ENCODE measurements around the gene CAMTA1. TPM values are rescaled to one million over a fixed set of nuclear protein-coding genes. Genes with fewer than 3 reads are reported as not detected.

CAMTA1 gene
- total and polyA plus RNA-seq, 12 donors = 123 to 265 (median 142) TPM

GRCh38 chr1:6874298-6874697, 89.0 kb downstream of the CAMTA1 start:
- peaks cover 0 to 20% (median 8%) of the 10 kb centered on the region in 9 donors for H3K4me1 ChIP-seq
- no peaks in the 10 kb centered on the region for H3K27me3 ChIP-seq
- DNase-seq = no peak
- H3K4me3 ChIP-seq = no peak overlapping the region
- no peak for TF ChIP-seq CTCF (IDR thresholded peaks at IDR 0.05)
- H3K9me3 ChIP-seq = no peaks in the 10 kb centered on the region
- H3K27ac ChIP-seq = no peak overlapping the region
- H3K36me3 ChIP-seq = peaks cover 0 to 36% (median 0%) of the 10 kb centered on the region in 9 donors
- intact Hi-C loops (cut with DNase I) = no loop called here
- 96 to 98% methylated on average over 4 of the region's 4 CpGs for WGBS, 2 donors
- ATAC-seq = no peak

- no peaks in the 10 kb centered on the region for H3K4me1 ChIP-seq
- intact Hi-C loops (cut with DNase I) = loop anchor here in 1 of 10 donors (10.0 kb wide), 1 partner anchor 156 kb away; no protein-coding TSS in a partner anchor
- ATAC-seq = no peak
Measured at GRCh38 chr1:6880951-6881690, 95.9 kb downstream of the CAMTA1 start.

GRCh38 chr1:6882414-6882813, 97.2 kb downstream of the CAMTA1 start:
- Histone ChIP-seq H3K36me3 (peaks cover 0 to 13% (median 0%) of the 10 kb centered on the region in 9 donors), H3K27me3 (no peaks in the 10 kb centered on the region), H3K4me1 (no peaks in the 10 kb centered on the region), H3K9me3 (no peaks in the 10 kb centered on the region), H3K4me3 (no peak overlapping the region), H3K27ac (no peak overlapping the region)
- WGBS, 2 donors = 96 to 98% methylated on average over 2 of the region's 2 CpGs
- ATAC-seq (no peak), DNase-seq (no peak)
- intact Hi-C loops (cut with DNase I) = loop anchor here in 1 of 10 donors (10.0 kb wide), 1 partner anchor 158 kb away; no protein-coding TSS in a partner anchor
- no peak for TF ChIP-seq CTCF (IDR thresholded peaks at IDR 0.05)

More at GRCh38 chr1:6880951-6881690, 95.9 kb downstream of the CAMTA1 start:
- Histone ChIP-seq H3K27me3 (no peaks in the 10 kb centered on the region), H3K4me3 (no peak overlapping the region), H3K27ac (no peak overlapping the region), H3K36me3 (peaks cover 0 to 13% (median 0%) of the 10 kb centered on the region in 9 donors), H3K9me3 (no peaks in the 10 kb centered on the region)
- 81 to 83% methylated on average over 12 of the region's 12 CpGs for WGBS, 2 donors
- no peak for DNase-seq
- no peak for TF ChIP-seq CTCF (IDR thresholded peaks at IDR 0.05)

- intact Hi-C loops (cut with DNase I) = loop anchor here in 6 of 10 donors (5.0 to 10.0 kb wide), 5 partner anchors 87 to 162 kb away; no protein-coding TSS in a partner anchor
- H3K27ac ChIP-seq = no peak overlapping the region
- H3K4me3 ChIP-seq = no peak overlapping the region
- H3K4me1 ChIP-seq = peaks cover 0 to 4% (median 3%) of the 10 kb centered on the region in 9 donors
- 96 to 99% methylated on average over 3 of the region's 3 CpGs for WGBS, 2 donors
- ATAC-seq (no peak), DNase-seq (no peak)
- no peaks in the 10 kb centered on the region for H3K27me3 ChIP-seq
- H3K9me3 ChIP-seq = no peaks in the 10 kb centered on the region
- peaks cover 0 to 13% (median 0%) of the 10 kb centered on the region in 9 donors for H3K36me3 ChIP-seq
- no peak for TF ChIP-seq CTCF (IDR thresholded peaks at IDR 0.05)
Measured at GRCh38 chr1:6884652-6885153, 99.4 kb downstream of the CAMTA1 start.
